SK-N-SH (cell line): ENCODE results near the gene CEP85. TPM values are rescaled to one million over a fixed set of nuclear protein-coding genes. Genes with fewer than 3 reads are reported as not detected.

Experiments
- CTCF ChIA-PET: fragments of 300-600, 350-600 bp; formaldehyde crosslinking; extraction: SDS; loops from one replicate; lab custom pipeline; 2021; lab: Yijun Ruan, JAX
- POLR2A ChIA-PET: fragments of 350-600 bp; sonication (Branson Sonifier 250); formaldehyde crosslinking; extraction: SDS; loops from one replicate; lab custom pipeline; 2020; ENCODE audit warnings: antibody characterized with exemption, inconsistent platforms; lab: Yijun Ruan, JAX
- DNase-seq: peaks from one replicate; pipeline ENCODE4 v3.0.0; 2012
- H2AFZ ChIP-seq: fragments of 200-600 bp; sonication (generic); 2 replicates; pipeline ENCODE4 v1.8.1; 2016; ENCODE audit warnings: antibody characterized with exemption, mild to moderate bottlenecking, low read depth
- H3F3A ChIP-seq: fragments of 200-600 bp; sonication (generic); replicated peaks from 2 replicates; pipeline ENCODE3; 2016; ENCODE audit warnings: antibody characterized with exemption, mild to moderate bottlenecking; ENCODE audit not compliant: insufficient read depth
- H3K27ac ChIP-seq, 2 experiments: fragments of 200-500 bp in 1 of 2; fragments of 200-600 bp in 1 of 2; sonication (Bioruptor generic) in 1 of 2; sonication (generic), shearing (Covaris generic) in 1 of 2; 2 replicates each; pipeline versions ENCODE4 v1.5.1 to v1.6.1; 2014 to 2016; ENCODE audit warnings: low read depth in 2 of 2, inconsistent platforms in 1 of 2, low read length in 1 of 2, mild to moderate bottlenecking in 1 of 2, mixed read lengths in 1 of 2
- H3K27me3 ChIP-seq: fragments of 200-600 bp; sonication (generic), shearing (Covaris generic); 2 replicates; pipeline ENCODE4 v1.6.1; 2016; ENCODE audit warnings: mixed run types; ENCODE audit not compliant: insufficient read depth
- H3K36me3 ChIP-seq, 2 experiments: fragments of 200-500 bp in 1 of 2; fragments of 200-600 bp in 1 of 2; sonication (Bioruptor generic) in 1 of 2; sonication (generic) in 1 of 2; replicated peaks in 1 of 2; 2 replicates each; pipeline versions ENCODE3 to v1.5.1; 2014 to 2016; ENCODE audit warnings: low read length in 1 of 2, mild to moderate bottlenecking in 1 of 2; ENCODE audit not compliant: insufficient read depth in 2 of 2, control insufficient read depth in 1 of 2
- H3K4me1 ChIP-seq, 2 experiments: fragments of 200-500 bp in 1 of 2; fragments of 200-600 bp in 1 of 2; sonication (Bioruptor generic) in 1 of 2; sonication (generic), shearing (Covaris generic) in 1 of 2; 2 replicates each; pipeline versions ENCODE4 v1.5.1 to v1.6.1; 2014 to 2016; ENCODE audit warnings: low read depth in 1 of 2, low read length in 1 of 2, mixed run types in 1 of 2; ENCODE audit not compliant: insufficient read depth in 2 of 2, control insufficient read depth in 1 of 2
- H3K4me2 ChIP-seq: fragments of 200-600 bp; sonication (generic), shearing (Covaris generic); 2 replicates; pipeline ENCODE4 v1.6.1; 2017; ENCODE audit warnings: mixed run types
- H3K4me3 ChIP-seq, 2 experiments: fragments of 200-500 bp in 1 of 2; fragments of 200-600 bp in 1 of 2; sonication (Bioruptor generic) in 1 of 2; sonication (generic), shearing (Covaris generic) in 1 of 2; 2 replicates each; pipeline versions ENCODE4 v1.5.1 to v1.8.1; 2014 to 2016; ENCODE audit warnings: low read depth in 2 of 2, inconsistent platforms in 1 of 2, low read length in 1 of 2, mild to moderate bottlenecking in 1 of 2, mixed read lengths in 1 of 2, moderate library complexity in 1 of 2
- H3K79me2 ChIP-seq: fragments of 200-600 bp; sonication (generic); 2 replicates; pipeline ENCODE4 v1.8.1; 2017; ENCODE audit warnings: mild to moderate bottlenecking; ENCODE audit not compliant: insufficient read depth
- H3K9ac ChIP-seq: fragments of 200-600 bp; sonication (generic); 2 replicates; pipeline ENCODE4 v1.6.1; 2017; ENCODE audit warnings: mixed run types
- H3K9me2 ChIP-seq: fragments of 200-600 bp; sonication (generic); 2 replicates; pipeline ENCODE4 v1.6.1; 2017; ENCODE audit warnings: mixed run types
- H3K9me3 ChIP-seq: fragments of 200-600 bp; sonication (generic); 2 replicates; pipeline ENCODE4 v1.6.1; 2017; ENCODE audit warnings: mixed run types, mild to moderate bottlenecking, moderate library complexity
- H4K20me1 ChIP-seq: fragments of 200-600 bp; sonication (generic); 2 replicates; pipeline ENCODE4 v1.6.1; 2017; ENCODE audit warnings: mild to moderate bottlenecking, mixed run types; ENCODE audit not compliant: insufficient read depth
- CTCF ChIP-seq: fragments of 200-600 bp; sonication (generic); IDR thresholded peaks from 2 replicates; pipeline ENCODE4 v1.6.1; 2017; ENCODE audit warnings: antibody characterized with exemption, mild to moderate bottlenecking, moderate library complexity
- EZH2phosphoT487 ChIP-seq: fragments of 200-600 bp; sonication (generic); IDR thresholded peaks from 2 replicates; pipeline ENCODE4 v1.6.1; 2017; ENCODE audit warnings: low read depth, mixed run types, mild to moderate bottlenecking, antibody characterized with exemption, moderate library complexity, borderline replicate concordance
- GABPA ChIP-seq: IDR thresholded peaks from 2 replicates; pipeline ENCODE4 v1.4.0; 2012; ENCODE audit warnings: low read depth, mild to moderate bottlenecking
- IRF3 ChIP-seq: fragments of 150-350 bp; IDR thresholded peaks from 2 replicates; pipeline ENCODE4 v1.6.1; 2016; ENCODE audit warnings: mild to moderate bottlenecking, low read depth, low read length
- MAX ChIP-seq: IDR thresholded peaks from 2 replicates; pipeline ENCODE4 v1.4.0; 2012; ENCODE audit warnings: low read depth
- SIN3A ChIP-seq: IDR thresholded peaks from 2 replicates; pipeline ENCODE4 v1.6.1; 2012; ENCODE audit warnings: low read depth, mild to moderate bottlenecking, low read length, moderate library complexity, borderline replicate concordance
- USF1 ChIP-seq: IDR thresholded peaks from 2 replicates; pipeline ENCODE4 v1.4.0; 2012; ENCODE audit warnings: low read depth, borderline replicate concordance
- WGBS: methylation state at CpG from one replicate; pipeline ENCODE4 v1.1.6; 2017; ENCODE audit warnings: low lambda C conversion rate; 5-methylcytosine and 5-hydroxymethylcytosine counted together
- polyA plus RNA-seq, 3 experiments: library from polyadenylated mRNA; depleted of rRNA; stranded (reverse); fragments of >200 nt; gene quantifications; 2 replicates each; pipeline ENCODE4 v1.2.3, GENCODE V29; 2012

The CEP85 gene
- polyA plus RNA-seq, 1 of the 3 experiments (the other 2 are of a cell fraction): 12.1 TPM

GRCh38 chr1:26210147-26210870, 23.7 kb upstream of the CEP85 start:
- TF ChIP-seq USF1: no peak
- TF ChIP-seq, all 33 proteins: peak for 0
- H3K9ac ChIP-seq: no peak overlapping the region
- no peak overlapping the region for H3K4me2 ChIP-seq
- H3K27ac ChIP-seq: no peak overlapping the region
- CTCF ChIA-PET: interaction anchor here (1.3 to 2.8 kb wide), 6 partner anchors 21 to 175 kb away, joined by 3 to 12 read pairs (median 3); partner anchors contain the start of gene CEP85
- H3K4me3 ChIP-seq: no peak overlapping the region
- POLR2A ChIA-PET: interaction anchor here (0.6 to 1.1 kb wide), 2 partner anchors 10 to 37 kb away, joined by 3 read pairs; no protein-coding TSS in a partner anchor
- H3K9me3 ChIP-seq: no peaks in the 10 kb centered on the region
- H3K27me3 ChIP-seq: no peaks in the 10 kb centered on the region; the same call in 1 of the 2 replicates
- H2AFZ ChIP-seq: no peak overlapping the region
- DNase-seq: no peak
- no peaks in the 10 kb centered on the region for H3K79me2 ChIP-seq
- H4K20me1 ChIP-seq: no peaks in the 10 kb centered on the region
- no peaks in the 10 kb centered on the region for H3F3A ChIP-seq
- H3K9me2 ChIP-seq: no peaks in the 10 kb centered on the region
- WGBS: 75% methylated on average over 4 of the region's 5 CpGs
- H3K4me1 ChIP-seq: no peaks in the 10 kb centered on the region
- H3K36me3 ChIP-seq: no peaks in the 10 kb centered on the region

- Histone ChIP-seq H3K27me3 (no peaks in the 10 kb centered on the region; the same call in 1 of the 2 replicates), H3F3A (no peaks in the 10 kb centered on the region), H3K27ac (no peak overlapping the region), H3K4me3 (no peak overlapping the region), H3K9me3 (no peaks in the 10 kb centered on the region), H4K20me1 (no peaks in the 10 kb centered on the region), H3K79me2 (no peaks in the 10 kb centered on the region), H3K4me1 (no peaks in the 10 kb centered on the region), H3K9me2 (no peaks in the 10 kb centered on the region), H3K4me2 (no peak overlapping the region), H3K36me3 (no peaks in the 10 kb centered on the region), H3K9ac (no peak overlapping the region), H2AFZ (no peak overlapping the region)
- no peak for DNase-seq
- no peak for TF ChIP-seq EZH2phosphoT487
- no peak for TF ChIP-seq CTCF
- TF ChIP-seq MAX: no peak
- no peak for TF ChIP-seq USF1
- TF ChIP-seq GABPA: no peak
- TF ChIP-seq SIN3A: no peak
- no peak for TF ChIP-seq IRF3
- 64% methylated on average over 5 of the region's 5 CpGs for WGBS
- ChIA-PET CTCF (interaction anchor here (0.6 to 2.2 kb wide), 5 partner anchors 15 to 152 kb away, joined by 3 to 10 read pairs (median 4); partner anchors contain the start of genes CEP85 and ZNF593), POLR2A (no interaction called here)
Measured at GRCh38 chr1:26212726-26213125, 21.3 kb upstream of the CEP85 start.
